LNCAP (cell line): ENCODE results near the gene LPP.

Experiments used
- CTCF ChIP-seq: fragments of 450-650 bp; IDR thresholded peaks from 2 replicates; pipeline ENCODE4 v1.5.1; 2017; ENCODE audit warnings: mild to moderate bottlenecking

Gene LPP, protein sequence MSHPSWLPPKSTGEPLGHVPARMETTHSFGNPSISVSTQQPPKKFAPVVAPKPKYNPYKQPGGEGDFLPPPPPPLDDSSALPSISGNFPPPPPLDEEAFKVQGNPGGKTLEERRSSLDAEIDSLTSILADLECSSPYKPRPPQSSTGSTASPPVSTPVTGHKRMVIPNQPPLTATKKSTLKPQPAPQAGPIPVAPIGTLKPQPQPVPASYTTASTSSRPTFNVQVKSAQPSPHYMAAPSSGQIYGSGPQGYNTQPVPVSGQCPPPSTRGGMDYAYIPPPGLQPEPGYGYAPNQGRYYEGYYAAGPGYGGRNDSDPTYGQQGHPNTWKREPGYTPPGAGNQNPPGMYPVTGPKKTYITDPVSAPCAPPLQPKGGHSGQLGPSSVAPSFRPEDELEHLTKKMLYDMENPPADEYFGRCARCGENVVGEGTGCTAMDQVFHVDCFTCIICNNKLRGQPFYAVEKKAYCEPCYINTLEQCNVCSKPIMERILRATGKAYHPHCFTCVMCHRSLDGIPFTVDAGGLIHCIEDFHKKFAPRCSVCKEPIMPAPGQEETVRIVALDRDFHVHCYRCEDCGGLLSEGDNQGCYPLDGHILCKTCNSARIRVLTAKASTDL

DNA sequence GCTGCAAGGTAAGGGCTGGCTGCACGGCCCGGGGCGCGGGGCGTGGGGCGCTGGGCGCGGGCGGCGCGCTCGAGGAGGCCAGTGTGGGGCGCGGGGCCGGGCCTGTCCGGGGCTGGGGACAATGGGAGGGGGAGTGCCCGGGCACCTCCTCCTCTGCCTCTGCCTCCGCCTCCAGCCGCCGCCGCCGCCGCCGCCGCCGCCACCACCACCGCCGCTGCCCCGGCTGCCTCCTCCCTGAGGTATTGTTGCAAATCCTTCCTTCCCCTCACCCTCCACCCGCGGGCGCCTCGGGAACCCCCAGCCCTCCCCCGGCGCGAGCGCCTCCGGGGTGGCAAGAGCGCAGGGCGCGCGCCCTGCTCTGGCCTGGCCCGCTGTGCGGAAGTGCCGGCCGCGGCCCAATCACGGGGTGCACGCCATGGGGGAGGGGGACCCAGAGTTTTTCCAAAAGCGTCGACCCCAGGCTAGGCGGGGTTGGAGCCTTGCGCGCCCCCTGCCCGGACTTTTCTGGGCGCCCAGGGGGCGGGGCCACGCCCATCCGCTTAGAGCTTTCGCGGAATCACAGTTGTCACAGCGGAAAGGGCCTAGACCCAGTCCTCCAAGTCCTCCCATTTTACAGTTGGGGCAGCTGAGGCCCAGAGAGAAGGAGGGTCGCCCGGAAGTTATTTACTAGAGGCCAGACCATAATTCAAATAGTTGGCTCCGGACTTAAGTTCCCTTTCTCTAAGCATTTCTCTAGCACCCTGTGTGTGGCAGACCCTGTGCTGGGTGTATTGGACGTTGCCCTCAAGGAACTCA, at the start of gene LPP:
Gene LPP (plus strand): TSS at position 144 of the 795 bp plus-strand sequence. CDS start 251,964 bp downstream, outside the sequence.
- TF ChIP-seq CTCF: no peak

- no peak for TF ChIP-seq CTCF
Observed at GRCh38 chr3:188106006-188106405, 48.0 kb upstream of the LPP start.

DNA sequence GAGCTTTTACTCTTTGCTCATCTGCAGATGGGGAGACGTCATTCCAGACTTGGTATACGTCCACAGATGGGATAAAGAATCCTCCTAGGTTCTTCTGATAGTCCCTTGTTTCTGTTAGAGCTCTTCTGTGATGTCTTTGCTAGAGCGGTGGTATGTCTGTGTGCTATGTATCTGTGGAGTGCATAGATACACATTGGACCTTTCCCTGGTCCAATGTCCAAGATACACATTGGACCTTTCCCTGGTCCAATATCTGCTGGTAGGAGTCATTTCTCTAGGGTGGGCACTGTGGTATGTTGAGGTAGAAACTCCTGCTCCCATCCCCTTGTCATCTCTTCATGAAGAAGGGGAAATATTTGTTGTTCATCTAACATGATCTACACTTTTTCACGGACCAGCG, 47.5 kb upstream of the LPP start:
- TF ChIP-seq CTCF: no peak

GRCh38 chr3:188106887-188107830, 46.8 kb upstream of the LPP start:
- no peak for TF ChIP-seq CTCF

DNA sequence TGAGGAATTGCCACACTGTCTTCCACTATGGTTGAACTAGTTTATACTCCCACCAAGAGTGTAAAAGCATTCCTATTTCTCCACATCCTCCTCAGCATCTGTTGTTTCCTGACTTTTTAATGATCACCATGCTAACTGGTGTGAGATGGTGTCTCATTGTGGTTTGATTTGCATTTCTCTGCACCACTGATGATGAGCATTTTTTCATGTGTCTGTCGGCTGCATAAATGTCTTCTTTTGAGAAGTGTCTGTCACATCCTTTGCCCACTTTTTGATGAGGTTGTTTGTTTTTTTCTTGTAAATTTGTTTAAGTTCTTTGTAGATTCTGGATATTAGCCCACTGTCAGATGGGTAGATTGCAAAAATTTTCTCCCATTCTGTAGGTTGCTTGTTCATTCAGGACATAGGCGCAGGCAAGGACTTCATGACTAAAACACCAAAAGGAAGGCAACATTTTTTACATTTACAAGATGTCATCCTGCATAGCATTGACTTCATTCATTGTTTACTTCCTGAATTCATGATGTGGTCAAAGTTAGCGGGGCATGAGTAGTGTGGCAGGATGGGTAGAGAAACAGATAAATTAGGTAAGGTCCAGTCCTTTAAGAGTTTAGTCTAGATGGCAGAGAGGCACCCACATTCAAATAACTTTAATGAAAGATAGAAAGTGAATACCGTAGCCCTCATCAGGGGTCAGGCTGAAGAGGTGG, 45.1 kb upstream of the LPP start:
- no peak for TF ChIP-seq CTCF

GRCh38 chr3:188111002-188111584, 42.9 kb upstream of the LPP start:
- TF ChIP-seq CTCF: no peak
